Esophagus (tissue), 2 donors: ENCODE measurements around the gene LRIF1. TPM values are rescaled to one million over a fixed set of nuclear protein-coding genes. Genes with fewer than 3 reads are reported as not detected.
A peak's percentile ranks its signal among the peaks of the same experiment; 100 is the strongest.
"Not testable (repeated sequence)": the region's sequence is repeated elsewhere in the genome, so short reads cannot be mapped to it uniquely, and the experiment has no call there.

ENCODE experiments used
- H3K27ac ChIP-seq, 2 donors: one replicate each; pipeline ENCODE4 v1.5.1; 2013; ENCODE audit warnings: low read depth in 2 of 2, mild to moderate bottlenecking in 2 of 2, inconsistent platforms in 1 of 2, low read length in 1 of 2, moderate library complexity in 1 of 2
- H3K27me3 ChIP-seq, 2 donors: one replicate each; pipeline ENCODE4 v1.6.1; 2013; ENCODE audit warnings: low read length in 2 of 2, control low read depth in 1 of 2, mild to moderate bottlenecking in 1 of 2; ENCODE audit not compliant: insufficient read depth in 2 of 2, control insufficient read depth in 1 of 2
- H3K36me3 ChIP-seq, 2 donors: one replicate each; pipeline ENCODE4 v1.6.1; 2013; ENCODE audit warnings: low read length in 1 of 2; ENCODE audit not compliant: control insufficient read depth in 2 of 2, insufficient read depth in 2 of 2
- H3K4me1 ChIP-seq, 2 donors: one replicate each; pipeline ENCODE4 v1.6.1; 2013; ENCODE audit warnings: low read length in 1 of 2; ENCODE audit not compliant: control insufficient read depth in 2 of 2, insufficient read depth in 2 of 2
- H3K4me3 ChIP-seq, 2 donors: one replicate each; pipeline ENCODE4 v1.5.1; 2013; ENCODE audit warnings: low read length in 2 of 2, mild to moderate bottlenecking in 2 of 2, low read depth in 1 of 2, moderate library complexity in 1 of 2
- H3K9me3 ChIP-seq, 2 donors: one replicate each; pipeline ENCODE4 v1.6.1; 2013; ENCODE audit warnings: mild to moderate bottlenecking in 2 of 2, low read depth in 1 of 2, low read length in 1 of 2, moderate library complexity in 1 of 2; ENCODE audit not compliant: control insufficient read depth in 2 of 2, insufficient read depth in 1 of 2
- WGBS, 2 donors: extraction: QIAGEN DNeasy Blood & Tissue Kit; methylation state at CpG; one replicate each; pipeline ENCODE4 v1.1.7; 2013; 5-methylcytosine and 5-hydroxymethylcytosine counted together
- polyA plus RNA-seq, 2 donors: library from polyadenylated mRNA; stranded (reverse); fragments of 200-250 nt; gene quantifications; one replicate each; pipeline ENCODE4 v1.2.3, GENCODE V29; 2013
- donor health status: healthy with polysubstance abuse.
- donor health status: Bipolar disorder and iron deficiency.

The LRIF1 gene, protein sequence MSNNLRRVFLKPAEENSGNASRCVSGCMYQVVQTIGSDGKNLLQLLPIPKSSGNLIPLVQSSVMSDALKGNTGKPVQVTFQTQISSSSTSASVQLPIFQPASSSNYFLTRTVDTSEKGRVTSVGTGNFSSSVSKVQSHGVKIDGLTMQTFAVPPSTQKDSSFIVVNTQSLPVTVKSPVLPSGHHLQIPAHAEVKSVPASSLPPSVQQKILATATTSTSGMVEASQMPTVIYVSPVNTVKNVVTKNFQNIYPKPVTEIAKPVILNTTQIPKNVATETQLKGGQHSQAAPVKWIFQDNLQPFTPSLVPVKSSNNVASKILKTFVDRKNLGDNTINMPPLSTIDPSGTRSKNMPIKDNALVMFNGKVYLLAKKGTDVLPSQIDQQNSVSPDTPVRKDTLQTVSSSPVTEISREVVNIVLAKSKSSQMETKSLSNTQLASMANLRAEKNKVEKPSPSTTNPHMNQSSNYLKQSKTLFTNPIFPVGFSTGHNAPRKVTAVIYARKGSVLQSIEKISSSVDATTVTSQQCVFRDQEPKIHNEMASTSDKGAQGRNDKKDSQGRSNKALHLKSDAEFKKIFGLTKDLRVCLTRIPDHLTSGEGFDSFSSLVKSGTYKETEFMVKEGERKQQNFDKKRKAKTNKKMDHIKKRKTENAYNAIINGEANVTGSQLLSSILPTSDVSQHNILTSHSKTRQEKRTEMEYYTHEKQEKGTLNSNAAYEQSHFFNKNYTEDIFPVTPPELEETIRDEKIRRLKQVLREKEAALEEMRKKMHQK
- 1 to 10 TPM; 3.8 to 5.5 TPM for polyA plus RNA-seq

- WGBS, 2 donors = 3 to 4% methylated on average over 54 of the region's 54 CpGs
These were observed at the start of gene LRIF1 for GRCh38 chr1:110963691-110964454. TSS of gene LRIF1 (minus strand) at chr1:110963922. CDS start at chr1:110963688, 234 bp downstream.

DNA sequence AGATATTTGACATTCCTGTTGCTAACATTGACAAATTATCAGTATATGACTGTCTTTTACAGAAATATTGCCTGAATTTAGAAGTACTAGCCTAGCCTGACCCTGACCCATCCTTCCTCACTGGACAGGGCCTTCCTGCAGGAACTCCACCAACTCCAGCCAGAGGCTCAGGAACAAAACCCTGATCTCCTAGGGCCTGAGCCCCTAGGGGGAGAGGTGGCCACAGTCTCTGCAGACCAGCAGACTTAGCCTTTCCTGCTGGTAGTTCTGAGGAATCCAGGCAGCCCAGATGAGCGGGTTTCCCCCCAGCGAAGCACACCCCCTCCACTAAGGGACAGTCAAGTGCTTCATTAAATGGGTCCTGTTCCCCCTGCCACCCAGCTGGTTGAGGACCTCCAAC is 44.3 kb upstream of the LRIF1 start:
- no peaks in the 10 kb centered on the region for H3K27me3 ChIP-seq
- no peak overlapping the region for H3K27ac ChIP-seq
- H3K36me3 ChIP-seq = no peaks in the 10 kb centered on the region
- no peak overlapping the region for H3K4me3 ChIP-seq
- 82 to 86% methylated on average over 2 of the region's 2 CpGs for WGBS, 2 donors
- no peaks in the 10 kb centered on the region for H3K4me1 ChIP-seq
- peaks cover 0 to 5% of the 10 kb centered on the region in 2 donors for H3K9me3 ChIP-seq

More at GRCh38 chr1:110963691-110964454, at the start of gene LRIF1:
- Histone ChIP-seq H3K4me1 (no peaks in the 10 kb centered on the region), H3K27ac (peak within 1 kb of the TSS; percentile 97 to 99), H3K9me3 (peaks cover 0 to 4% of the 10 kb centered on the region in 2 donors), H3K36me3 (no peaks in the 10 kb centered on the region), H3K27me3 (peaks cover 0 to 3% of the 10 kb centered on the region in 2 donors), H3K4me3 (peak within 1 kb of the TSS; percentile 68 to 91)

GRCh38 chr1:111006556-111006955 is 42.8 kb upstream of the LRIF1 start:
- peaks cover 0 to 5% of the 10 kb centered on the region in 2 donors for H3K9me3 ChIP-seq
- no peaks in the 10 kb centered on the region for H3K36me3 ChIP-seq
- no peaks in the 10 kb centered on the region for H3K4me1 ChIP-seq
- no peak overlapping the region for H3K27ac ChIP-seq
- WGBS, 2 donors = 87 to 88% methylated on average over 1 of the region's 1 CpG
- H3K27me3 ChIP-seq = no peaks in the 10 kb centered on the region
- no peak overlapping the region for H3K4me3 ChIP-seq

DNA sequence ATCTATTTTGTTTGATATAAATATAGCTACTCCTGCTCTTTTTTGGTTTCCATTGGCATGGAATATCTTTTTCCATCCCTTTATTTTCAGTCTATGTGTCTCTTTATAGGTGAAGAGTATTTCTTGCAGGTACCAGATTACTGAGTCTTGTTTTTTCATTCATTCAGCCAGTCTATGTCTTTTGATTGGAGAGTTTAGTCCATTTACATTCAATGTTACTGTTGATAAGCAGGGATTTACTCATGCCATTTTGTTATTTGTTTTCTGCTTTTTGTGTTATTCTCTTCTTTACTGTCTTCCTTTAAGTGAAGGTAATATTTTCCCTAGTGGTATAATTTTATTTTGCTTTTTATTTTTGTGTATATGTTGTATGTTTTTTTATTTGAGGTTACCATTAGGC is 35.9 kb upstream of the LRIF1 start:
- not testable (repeated sequence) for H3K4me3 ChIP-seq, H3K27me3 ChIP-seq, H3K36me3 ChIP-seq, H3K9me3 ChIP-seq, H3K27ac ChIP-seq, H3K4me1 ChIP-seq

DNA sequence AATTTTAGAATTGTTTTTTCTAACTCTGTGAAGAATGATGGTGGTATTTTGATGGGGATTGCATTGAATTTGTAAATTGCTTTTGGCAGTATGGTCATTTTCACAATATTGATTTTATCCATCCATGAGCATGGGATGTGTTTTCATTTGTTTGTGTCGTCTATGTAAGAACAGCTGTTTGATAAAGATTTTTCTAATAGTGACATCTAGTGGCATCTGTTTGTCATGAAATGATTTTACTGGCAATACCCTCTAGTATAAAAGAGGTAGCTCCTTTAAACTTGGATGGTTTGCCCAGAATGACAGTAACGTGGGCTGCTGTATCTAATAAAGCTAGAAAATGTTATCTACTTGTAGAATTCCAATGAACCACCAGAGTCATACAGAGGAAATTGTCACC is 28.6 kb upstream of the LRIF1 start:
- not testable (repeated sequence) for H3K4me1 ChIP-seq, H3K4me3 ChIP-seq, H3K9me3 ChIP-seq, H3K27me3 ChIP-seq, H3K36me3 ChIP-seq, H3K27ac ChIP-seq
- WGBS, 2 donors = 12 to 18% methylated on average over 2 of the region's 2 CpGs

- H3K27me3 ChIP-seq, H3K9me3 ChIP-seq, H3K27ac ChIP-seq, H3K4me3 ChIP-seq, H3K36me3 ChIP-seq, H3K4me1 ChIP-seq: not testable (repeated sequence)
- WGBS, 2 donors = 76 to 78% methylated on average over 1 of the region's 1 CpG
These were observed 27.6 kb upstream of the LRIF1 start for GRCh38 chr1:110991295-110991694.

DNA sequence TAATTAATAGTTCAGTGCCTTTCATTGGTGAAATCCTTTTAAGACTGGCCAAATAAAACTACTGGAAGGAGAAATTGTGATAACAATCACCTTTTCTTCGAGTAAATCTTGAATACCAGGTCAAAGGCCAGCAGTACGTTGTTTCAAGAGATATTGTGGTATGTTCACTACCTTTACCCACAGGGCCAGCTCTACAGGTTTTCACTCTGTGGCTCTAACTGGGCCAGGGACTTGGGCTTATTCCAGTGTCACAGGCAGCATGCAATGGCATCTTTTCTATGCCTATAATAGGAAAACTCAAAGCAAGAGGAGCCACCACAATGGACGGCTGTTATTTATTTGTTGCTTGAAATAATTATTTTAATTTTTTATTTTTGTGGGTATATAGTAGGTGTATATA is 26.8 kb upstream of the LRIF1 start:
- no peak overlapping the region for H3K27ac ChIP-seq

DNA sequence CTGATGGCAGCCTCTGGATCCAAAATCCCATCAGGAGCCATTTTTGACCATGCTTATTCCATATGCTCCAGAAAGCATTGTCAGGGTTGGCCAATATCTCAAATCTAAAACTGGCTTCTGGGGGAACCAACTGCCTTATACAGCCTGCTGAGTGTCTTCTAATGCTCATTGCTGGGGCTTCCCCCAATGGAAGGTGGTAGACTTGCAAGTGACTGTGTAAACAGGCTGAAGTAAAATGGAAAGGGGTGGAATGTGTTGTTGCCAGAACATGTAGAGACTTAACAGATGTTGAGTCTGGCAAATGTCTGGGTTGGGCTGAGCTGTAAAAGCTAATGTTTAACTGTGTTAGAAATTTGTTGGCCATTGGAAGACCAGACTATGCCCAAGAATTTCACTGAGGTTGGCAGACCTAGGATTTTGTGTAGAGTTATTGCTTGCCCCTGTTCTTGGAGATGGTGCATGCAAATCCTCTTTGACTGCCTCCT is 22.7 kb upstream of the LRIF1 start:
- H3K4me3 ChIP-seq = no peak overlapping the region
- H3K9me3 ChIP-seq = peaks cover 0 to 3% of the 10 kb centered on the region in 2 donors
- no peaks in the 10 kb centered on the region for H3K36me3 ChIP-seq
- no peaks in the 10 kb centered on the region for H3K27me3 ChIP-seq
- H3K27ac ChIP-seq = no peak overlapping the region
- no peaks in the 10 kb centered on the region for H3K4me1 ChIP-seq

More for the DNA sequence above, 26.8 kb upstream of the LRIF1 start:
- no peaks in the 10 kb centered on the region for H3K4me1 ChIP-seq
- 66 to 74% methylated on average over 3 of the region's 3 CpGs for WGBS, 2 donors
- H3K27me3 ChIP-seq = no peaks in the 10 kb centered on the region
- peaks cover 0 to 3% of the 10 kb centered on the region in 2 donors for H3K9me3 ChIP-seq
- no peak overlapping the region for H3K4me3 ChIP-seq
- no peaks in the 10 kb centered on the region for H3K36me3 ChIP-seq

- Histone ChIP-seq H3K27ac (no peak overlapping the region), H3K9me3 (peaks cover 0 to 3% of the 10 kb centered on the region in 2 donors), H3K36me3 (no peaks in the 10 kb centered on the region), H3K4me1 (no peaks in the 10 kb centered on the region), H3K4me3 (no peak overlapping the region), H3K27me3 (no peaks in the 10 kb centered on the region)
- WGBS, 2 donors = 58 to 61% methylated on average over 3 of the region's 3 CpGs
These were observed 18.6 kb upstream of the LRIF1 start for GRCh38 chr1:110982320-110982719.
